Activated CD4-positive, alpha-beta memory T cell treated with anti-CD3 and anti-CD28 coated beads, Interleukin-2, amount 10 ng/mL, durations not matched to agents 7 days and 5 days (primary cell): Measurements from ENCODE around the gene MBD5. TPM values are rescaled to one million over a fixed set of nuclear protein-coding genes. Genes with fewer than 3 reads are reported as not detected.

Experiments
- CTCF ChIA-PET: fragments of 350-600 bp; sonication (Branson Sonifier 250); formaldehyde crosslinking; loops from one replicate; lab custom pipeline; 2021; ENCODE audit warnings: antibody characterized with exemption, inconsistent platforms; lab: Charles Lee
- POLR2A ChIA-PET: fragments of 350-600 bp; sonication (Branson Sonifier 250); formaldehyde crosslinking; loops from one replicate; lab custom pipeline; 2021; ENCODE audit warnings: antibody characterized with exemption; lab: Charles Lee
- DNase-seq: peaks from one replicate; pipeline ENCODE4 v3.0.0-alpha.2; 2020
- H3K27ac Mint-ChIP-seq: one replicate; pipeline ENCODE4 v1.8.0; 2021; ENCODE audit warnings: mild to moderate bottlenecking, mixed read lengths
- H3K27me3 Mint-ChIP-seq: one replicate; pipeline ENCODE4 v1.8.0; 2021; ENCODE audit warnings: mixed read lengths
- H3K36me3 Mint-ChIP-seq: one replicate; pipeline ENCODE4 v1.8.0; 2021; ENCODE audit warnings: low read depth, mixed read lengths
- H3K4me1 Mint-ChIP-seq: one replicate; pipeline ENCODE4 v1.8.0; 2021; ENCODE audit warnings: mixed read lengths
- H3K4me3 Mint-ChIP-seq: one replicate; pipeline ENCODE4 v1.8.0; 2021; ENCODE audit warnings: mild to moderate bottlenecking, mixed read lengths
- H3K9me3 Mint-ChIP-seq: one replicate; pipeline ENCODE4 v1.8.0; 2021; ENCODE audit warnings: mixed read lengths
- total RNA-seq, 2 experiments: library from RNA; stranded (reverse); gene quantifications; one replicate each; pipeline ENCODE4 v1.2.3, GENCODE V29; 2021

MBD5 gene
- total RNA-seq, 2 experiments from 2014 or later: 30.7 to 35.8 TPM

- H3K9me3 Mint-ChIP-seq: peaks cover 19% of the 10 kb centered on the region
- POLR2A ChIA-PET: no interaction called here
- DNase-seq: no peak
- CTCF ChIA-PET: no interaction called here
- H3K27me3 Mint-ChIP-seq: no peaks in the 10 kb centered on the region
- no peak overlapping the region for H3K27ac Mint-ChIP-seq
- H3K36me3 Mint-ChIP-seq: no peaks in the 10 kb centered on the region
- H3K4me3 Mint-ChIP-seq: no peak overlapping the region
- no peaks in the 10 kb centered on the region for H3K4me1 Mint-ChIP-seq
Measured at GRCh38 chr2:148410899-148411298, 390.0 kb downstream of the MBD5 start.

- no peak overlapping the region for H3K27ac Mint-ChIP-seq
- H3K9me3 Mint-ChIP-seq: peaks cover 19% of the 10 kb centered on the region
- no peaks in the 10 kb centered on the region for H3K4me1 Mint-ChIP-seq
- no peak for DNase-seq
- ChIA-PET CTCF (no interaction called here), POLR2A (no interaction called here)
- H3K27me3 Mint-ChIP-seq: no peaks in the 10 kb centered on the region
- H3K4me3 Mint-ChIP-seq: no peak overlapping the region
- H3K36me3 Mint-ChIP-seq: no peaks in the 10 kb centered on the region
Measured at GRCh38 chr2:148416248-148416647, 395.4 kb downstream of the MBD5 start.

GRCh38 chr2:148430101-148430500 is 409.2 kb downstream of the MBD5 start:
- Mint-ChIP-seq H3K36me3 (no peaks in the 10 kb centered on the region), H3K4me3 (no peak overlapping the region), H3K9me3 (peaks cover 5% of the 10 kb centered on the region), H3K4me1 (no peaks in the 10 kb centered on the region), H3K27me3 (peaks cover 2% of the 10 kb centered on the region), H3K27ac (no peak overlapping the region)
- CTCF ChIA-PET: no interaction called here
- no peak for DNase-seq
- POLR2A ChIA-PET: no interaction called here

GRCh38 chr2:148447877-148448276 is 427.0 kb downstream of the MBD5 start:
- no peaks in the 10 kb centered on the region for H3K36me3 Mint-ChIP-seq
- H3K4me3 Mint-ChIP-seq: no peak overlapping the region
- ChIA-PET POLR2A (no interaction called here), CTCF (no interaction called here)
- no peak for DNase-seq
- H3K27me3 Mint-ChIP-seq: no peaks in the 10 kb centered on the region
- H3K27ac Mint-ChIP-seq: no peak overlapping the region
- H3K4me1 Mint-ChIP-seq: no peaks in the 10 kb centered on the region
- no peaks in the 10 kb centered on the region for H3K9me3 Mint-ChIP-seq

GRCh38 chr2:148450531-148450930 is 429.6 kb downstream of the MBD5 start:
- H3K27me3 Mint-ChIP-seq: no peaks in the 10 kb centered on the region
- DNase-seq: no peak
- no peak overlapping the region for H3K4me3 Mint-ChIP-seq
- ChIA-PET POLR2A (no interaction called here), CTCF (no interaction called here)
- H3K27ac Mint-ChIP-seq: no peak overlapping the region
- H3K36me3 Mint-ChIP-seq: no peaks in the 10 kb centered on the region
- no peaks in the 10 kb centered on the region for H3K4me1 Mint-ChIP-seq
- H3K9me3 Mint-ChIP-seq: no peaks in the 10 kb centered on the region

GRCh38 chr2:148451046-148451445 is 430.2 kb downstream of the MBD5 start:
- no peaks in the 10 kb centered on the region for H3K27me3 Mint-ChIP-seq
- DNase-seq: no peak
- H3K36me3 Mint-ChIP-seq: no peaks in the 10 kb centered on the region
- CTCF ChIA-PET: no interaction called here
- H3K9me3 Mint-ChIP-seq: no peaks in the 10 kb centered on the region
- POLR2A ChIA-PET: no interaction called here
- H3K4me3 Mint-ChIP-seq: no peak overlapping the region
- H3K27ac Mint-ChIP-seq: no peak overlapping the region
- H3K4me1 Mint-ChIP-seq: no peaks in the 10 kb centered on the region

- ChIA-PET POLR2A (no interaction called here), CTCF (no interaction called here)
- Mint-ChIP-seq H3K9me3 (no peaks in the 10 kb centered on the region), H3K27ac (no peak overlapping the region), H3K36me3 (no peaks in the 10 kb centered on the region), H3K27me3 (no peaks in the 10 kb centered on the region), H3K4me3 (no peak overlapping the region), H3K4me1 (no peaks in the 10 kb centered on the region)
- no peak for DNase-seq
Measured at GRCh38 chr2:148455791-148456190, 434.9 kb downstream of the MBD5 start.

GRCh38 chr2:148458171-148458570 is 437.3 kb downstream of the MBD5 start:
- POLR2A ChIA-PET: no interaction called here
- no peaks in the 10 kb centered on the region for H3K36me3 Mint-ChIP-seq
- no peak overlapping the region for H3K4me3 Mint-ChIP-seq
- no peak for DNase-seq
- CTCF ChIA-PET: interaction anchor here (1.1 kb wide), 1 partner anchor 51 kb away, joined by 3 read pairs; no protein-coding TSS in a partner anchor
- H3K9me3 Mint-ChIP-seq: no peaks in the 10 kb centered on the region
- no peaks in the 10 kb centered on the region for H3K27me3 Mint-ChIP-seq
- no peaks in the 10 kb centered on the region for H3K4me1 Mint-ChIP-seq
- no peak overlapping the region for H3K27ac Mint-ChIP-seq

- POLR2A ChIA-PET: no interaction called here
Measured at GRCh38 chr2:148459377-148459778, 438.5 kb downstream of the MBD5 start.

GRCh38 chr2:148461876-148462275 is 441.0 kb downstream of the MBD5 start:
- H3K36me3 Mint-ChIP-seq: peaks cover 3% of the 10 kb centered on the region
- ChIA-PET CTCF (no interaction called here), POLR2A (no interaction called here)
- H3K27ac Mint-ChIP-seq: no peak overlapping the region
- no peak overlapping the region for H3K4me3 Mint-ChIP-seq
- H3K9me3 Mint-ChIP-seq: no peaks in the 10 kb centered on the region
- H3K4me1 Mint-ChIP-seq: no peaks in the 10 kb centered on the region
- H3K27me3 Mint-ChIP-seq: no peaks in the 10 kb centered on the region
- no peak for DNase-seq

More at GRCh38 chr2:148459377-148459778, 438.5 kb downstream of the MBD5 start:
- H3K27ac Mint-ChIP-seq: no peak overlapping the region
- H3K4me1 Mint-ChIP-seq: no peaks in the 10 kb centered on the region
- H3K27me3 Mint-ChIP-seq: no peaks in the 10 kb centered on the region
- no peak overlapping the region for H3K4me3 Mint-ChIP-seq
- no peaks in the 10 kb centered on the region for H3K36me3 Mint-ChIP-seq
- H3K9me3 Mint-ChIP-seq: no peaks in the 10 kb centered on the region
- CTCF ChIA-PET: no interaction called here
- no peak for DNase-seq

- Mint-ChIP-seq H3K36me3 (no peaks in the 10 kb centered on the region), H3K4me1 (no peaks in the 10 kb centered on the region), H3K9me3 (no peaks in the 10 kb centered on the region), H3K27me3 (peaks cover 7% of the 10 kb centered on the region), H3K4me3 (no peak overlapping the region), H3K27ac (no peak overlapping the region)
- ChIA-PET CTCF (no interaction called here), POLR2A (no interaction called here)
- no peak for DNase-seq
Measured at GRCh38 chr2:148475626-148476025, 454.7 kb downstream of the MBD5 start.

GRCh38 chr2:148479398-148479797 is 458.5 kb downstream of the MBD5 start:
- POLR2A ChIA-PET: no interaction called here
- Mint-ChIP-seq H3K27ac (no peak overlapping the region), H3K4me3 (no peak overlapping the region), H3K36me3 (no peaks in the 10 kb centered on the region), H3K4me1 (no peaks in the 10 kb centered on the region), H3K9me3 (no peaks in the 10 kb centered on the region), H3K27me3 (peaks cover 7% of the 10 kb centered on the region)
- no peak for DNase-seq
- CTCF ChIA-PET: no interaction called here

- POLR2A ChIA-PET: no interaction called here
- DNase-seq: no peak
- no peaks in the 10 kb centered on the region for H3K9me3 Mint-ChIP-seq
Measured at GRCh38 chr2:148483665-148484064, 462.8 kb downstream of the MBD5 start.

GRCh38 chr2:148484066-148484465 is 463.2 kb downstream of the MBD5 start:
- DNase-seq: no peak
- H3K27ac Mint-ChIP-seq: no peak overlapping the region
- CTCF ChIA-PET: no interaction called here
- no peaks in the 10 kb centered on the region for H3K9me3 Mint-ChIP-seq
- H3K4me3 Mint-ChIP-seq: no peak overlapping the region
- H3K27me3 Mint-ChIP-seq: peaks cover 3% of the 10 kb centered on the region
- POLR2A ChIA-PET: no interaction called here
- no peaks in the 10 kb centered on the region for H3K4me1 Mint-ChIP-seq
- no peaks in the 10 kb centered on the region for H3K36me3 Mint-ChIP-seq

More at GRCh38 chr2:148483665-148484064, 462.8 kb downstream of the MBD5 start:
- Mint-ChIP-seq H3K4me3 (no peak overlapping the region), H3K27ac (no peak overlapping the region), H3K27me3 (peaks cover 5% of the 10 kb centered on the region), H3K36me3 (no peaks in the 10 kb centered on the region), H3K4me1 (no peaks in the 10 kb centered on the region)
- CTCF ChIA-PET: no interaction called here
